OCI-LY7 (cell line): Measurements from ENCODE around the gene TTI1. TPM values are rescaled to one million over a fixed set of nuclear protein-coding genes. Genes with fewer than 3 reads are reported as not detected.

Experiments
- BruUV-seq: library from RNA; stranded (reverse); fragments of 400-500 nt; replicated peaks from 2 replicates; lab custom pipeline; 2021; lab: Mats Ljungman, UMichigan
- CTCF ChIA-PET: fragments of 300-600 bp; sonication (Branson Sonifier 250); formaldehyde crosslinking; loops from one replicate; lab custom pipeline; 2022; ENCODE audit warnings: antibody characterized with exemption; ENCODE audit not compliant: unreplicated experiment; lab: Charles Lee
- POLR2A ChIA-PET: fragments of 300-600 bp; sonication (Branson Sonifier 250); formaldehyde crosslinking; loops from one replicate; lab custom pipeline; 2022; ENCODE audit warnings: antibody characterized with exemption; lab: Charles Lee
- DNase-seq: peaks from one replicate; pipeline ENCODE4 v3.0.0-alpha.2; 2015; ENCODE audit warnings: low spot score
- H2AFZ ChIP-seq: fragments of 200-600 bp; sonication (generic), shearing (Covaris generic); 2 replicates; pipeline ENCODE4 v1.6.1; 2014; ENCODE audit warnings: mild to moderate bottlenecking, antibody characterized with exemption, low read length, moderate library complexity
- H3K27ac ChIP-seq: fragments of 200-600 bp; sonication (generic); 2 replicates; pipeline ENCODE4 v1.5.1; 2014; ENCODE audit warnings: mixed run types, low read depth, mild to moderate bottlenecking, moderate library complexity, low read length, inconsistent platforms; ENCODE audit not compliant: poor library complexity, severe bottlenecking
- H3K36me3 ChIP-seq: fragments of 200-600 bp; sonication (generic); 2 replicates; pipeline ENCODE4 v1.6.1; 2014; ENCODE audit warnings: mild to moderate bottlenecking, antibody characterized with exemption, low read length, moderate library complexity, mixed read lengths; ENCODE audit not compliant: insufficient read depth
- H3K4me1 ChIP-seq: fragments of 200-600 bp; sonication (generic); 2 replicates; pipeline ENCODE4 v1.5.1; 2014; ENCODE audit warnings: mild to moderate bottlenecking, low read length; ENCODE audit not compliant: insufficient read depth, poor library complexity, severe bottlenecking
- H3K4me2 ChIP-seq: fragments of 200-600 bp; sonication (generic); 2 replicates; pipeline ENCODE4 v1.6.1; 2014; ENCODE audit warnings: mild to moderate bottlenecking, low read length
- H3K4me3 ChIP-seq: fragments of 200-600 bp; sonication (generic); 2 replicates; pipeline ENCODE4 v1.5.1; 2014; ENCODE audit warnings: mild to moderate bottlenecking, low read depth, low read length; ENCODE audit not compliant: poor library complexity, severe bottlenecking
- H3K79me2 ChIP-seq: fragments of 200-600 bp; sonication (generic); 2 replicates; pipeline ENCODE4 v1.6.1; 2016; ENCODE audit warnings: low read depth, mild to moderate bottlenecking, low read length, moderate library complexity, mixed read lengths; ENCODE audit not compliant: insufficient read depth
- H3K9me2 ChIP-seq: fragments of 200-600 bp; sonication (generic); 2 replicates; pipeline ENCODE4 v1.6.1; 2016; ENCODE audit warnings: mild to moderate bottlenecking, low read length, mixed read lengths; ENCODE audit not compliant: insufficient read depth
- H3K9me3 ChIP-seq: fragments of 200-600 bp; sonication (generic); 2 replicates; pipeline ENCODE4 v1.6.1; 2014; ENCODE audit warnings: mild to moderate bottlenecking, mixed run types, low read length, mixed read lengths
- H4K20me1 ChIP-seq: fragments of 200-600 bp; sonication (generic); 2 replicates; pipeline ENCODE4 v1.6.1; 2014; ENCODE audit warnings: mild to moderate bottlenecking, antibody characterized with exemption, low read length, moderate library complexity, mixed read lengths; ENCODE audit not compliant: insufficient read depth
- EZH2phosphoT487 ChIP-seq: fragments of 200-600 bp; sonication (generic); IDR thresholded peaks from 2 replicates; pipeline ENCODE4 v1.6.1; 2018; ENCODE audit warnings: low read depth, borderline replicate concordance, mild to moderate bottlenecking, mixed run types, antibody characterized with exemption, low read length, moderate library complexity, mixed read lengths
- intact Hi-C: fragments of 100-400 bp; cut with micrococcal nuclease; formaldehyde crosslinking; loops from one replicate; pipeline ENCODE4 v1.10.0; 2022; ENCODE audit not compliant: unreplicated experiment
- total RNA-seq, 2 experiments: library from RNA; depleted of rRNA in 1 of 2; stranded (reverse); fragments of >200 nt in 1 of 2; shearing (Covaris generic) in 1 of 2; gene quantifications; 2 replicates each; pipeline ENCODE4 v1.2.3, GENCODE V29; 2014 to 2022
- TF ChIP-seq, protein P1 (sequence below): fragments of 200-600 bp; sonication (generic); conservative IDR thresholded peaks from 2 replicates; pipeline ENCODE4 v1.5.1; 2014; ENCODE audit warnings: mild to moderate bottlenecking, antibody characterized with exemption, low read length, moderate library complexity, mixed read lengths

Gene TTI1
- total RNA-seq, 2 experiments from 2014 or later: 22.4 to 28.7 TPM

DNA sequence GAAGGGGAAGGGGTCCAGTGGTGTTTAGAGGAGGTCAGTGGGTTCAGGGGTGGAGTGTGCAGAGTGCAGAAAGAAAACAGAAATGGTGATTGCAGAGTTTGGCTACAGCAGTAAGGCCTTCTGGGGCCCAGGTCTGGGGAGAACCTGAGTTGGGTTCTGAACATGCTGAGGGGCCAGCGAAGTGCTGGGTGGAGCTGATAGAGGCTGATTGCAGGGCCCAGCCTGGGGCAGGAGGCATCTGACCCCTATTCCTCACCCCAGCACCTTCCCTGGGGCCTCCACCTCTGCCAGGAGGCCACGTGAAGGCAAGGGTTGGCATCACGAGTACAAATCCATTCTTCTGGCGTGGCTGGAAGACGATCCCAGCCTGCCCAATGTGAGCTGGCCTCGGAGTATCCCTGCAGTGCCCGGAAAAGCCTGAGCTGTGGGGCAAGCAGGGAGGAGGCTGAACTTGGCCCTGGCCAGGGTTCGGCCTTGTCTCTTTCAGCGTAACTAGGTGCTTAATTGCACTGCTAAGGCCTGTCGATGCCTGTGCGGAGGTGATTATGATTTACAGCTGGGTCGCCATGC lies 95.0 kb downstream of the TTI1 start:
- no peak overlapping the region for H3K4me3 ChIP-seq
- intact Hi-C loops: no loop called here
- ChIA-PET POLR2A (no interaction called here), CTCF (no interaction called here)
- H4K20me1 ChIP-seq: no peaks in the 10 kb centered on the region
- H3K27ac ChIP-seq: no peak overlapping the region
- H3K36me3 ChIP-seq: no peaks in the 10 kb centered on the region
- H3K9me2 ChIP-seq: no peaks in the 10 kb centered on the region
- H3K4me2 ChIP-seq: no peak overlapping the region
- DNase-seq: no peak
- H2AFZ ChIP-seq: no peak overlapping the region
- H3K4me1 ChIP-seq: peaks cover 4% of the 10 kb centered on the region
- H3K79me2 ChIP-seq: no peaks in the 10 kb centered on the region
- TF ChIP-seq, protein P1, sequence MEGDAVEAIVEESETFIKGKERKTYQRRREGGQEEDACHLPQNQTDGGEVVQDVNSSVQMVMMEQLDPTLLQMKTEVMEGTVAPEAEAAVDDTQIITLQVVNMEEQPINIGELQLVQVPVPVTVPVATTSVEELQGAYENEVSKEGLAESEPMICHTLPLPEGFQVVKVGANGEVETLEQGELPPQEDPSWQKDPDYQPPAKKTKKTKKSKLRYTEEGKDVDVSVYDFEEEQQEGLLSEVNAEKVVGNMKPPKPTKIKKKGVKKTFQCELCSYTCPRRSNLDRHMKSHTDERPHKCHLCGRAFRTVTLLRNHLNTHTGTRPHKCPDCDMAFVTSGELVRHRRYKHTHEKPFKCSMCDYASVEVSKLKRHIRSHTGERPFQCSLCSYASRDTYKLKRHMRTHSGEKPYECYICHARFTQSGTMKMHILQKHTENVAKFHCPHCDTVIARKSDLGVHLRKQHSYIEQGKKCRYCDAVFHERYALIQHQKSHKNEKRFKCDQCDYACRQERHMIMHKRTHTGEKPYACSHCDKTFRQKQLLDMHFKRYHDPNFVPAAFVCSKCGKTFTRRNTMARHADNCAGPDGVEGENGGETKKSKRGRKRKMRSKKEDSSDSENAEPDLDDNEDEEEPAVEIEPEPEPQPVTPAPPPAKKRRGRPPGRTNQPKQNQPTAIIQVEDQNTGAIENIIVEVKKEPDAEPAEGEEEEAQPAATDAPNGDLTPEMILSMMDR: no peak
- TF ChIP-seq EZH2phosphoT487: no peak
- no TSS peak for BruUV-seq
- H3K9me3 ChIP-seq: no peaks in the 10 kb centered on the region

DNA sequence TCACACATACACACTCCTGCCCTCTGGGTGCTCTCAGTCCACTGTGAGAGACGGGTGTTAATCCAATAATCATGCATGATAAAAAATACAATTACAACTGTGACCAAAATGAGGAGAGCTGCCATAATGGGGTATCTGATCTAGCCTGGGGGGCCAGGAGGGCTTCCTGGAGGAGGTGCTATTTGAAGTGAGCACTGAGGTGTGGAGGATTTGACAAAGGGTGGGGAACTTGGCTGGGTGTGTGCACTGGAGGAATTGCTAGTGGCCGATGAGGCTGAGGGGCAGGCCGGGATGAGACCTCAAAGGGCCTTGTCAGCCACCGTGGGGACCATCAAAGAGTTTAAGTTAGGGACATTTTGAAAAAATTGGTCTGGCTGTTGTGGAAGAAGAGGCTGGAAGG lies 95.6 kb downstream of the TTI1 start:
- Histone ChIP-seq H3K9me3 (no peaks in the 10 kb centered on the region), H4K20me1 (no peaks in the 10 kb centered on the region), H3K36me3 (no peaks in the 10 kb centered on the region), H3K9me2 (no peaks in the 10 kb centered on the region), H3K4me1 (peaks cover 4% of the 10 kb centered on the region), H3K4me3 (no peak overlapping the region), H3K27ac (no peak overlapping the region), H3K79me2 (no peaks in the 10 kb centered on the region), H3K4me2 (no peak overlapping the region), H2AFZ (no peak overlapping the region)
- BruUV-seq: no TSS peak
- CTCF ChIA-PET: no interaction called here
- POLR2A ChIA-PET: no interaction called here
- intact Hi-C loops: no loop called here
- no peak for DNase-seq
- TF ChIP-seq, protein P1: no peak

DNA sequence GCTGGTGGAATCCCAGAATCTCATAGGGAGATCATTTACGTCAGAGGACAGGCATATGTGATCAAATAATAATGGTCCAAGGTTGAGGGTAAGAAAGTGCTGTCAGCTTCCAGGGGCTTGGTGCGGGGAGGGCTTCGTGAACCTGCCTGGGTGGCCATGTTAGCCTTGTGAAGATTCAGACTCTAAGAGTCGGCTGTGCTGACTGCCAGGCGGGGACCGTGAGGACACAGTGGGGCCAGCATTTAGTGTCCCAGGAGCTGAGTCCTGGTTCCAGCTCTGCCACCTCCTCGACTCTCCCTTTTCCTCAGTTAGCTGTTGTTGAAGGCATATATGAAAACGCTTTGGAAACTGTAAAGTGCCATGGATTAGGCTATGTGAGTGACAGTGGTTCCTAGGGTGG lies 96.8 kb downstream of the TTI1 start:
- no TSS peak for BruUV-seq
- intact Hi-C loops: no loop called here

More for the DNA sequence above, 96.8 kb downstream of the TTI1 start:
- Histone ChIP-seq H3K9me3 (no peaks in the 10 kb centered on the region), H3K27ac (no peak overlapping the region), H3K4me2 (no peak overlapping the region), H3K9me2 (no peaks in the 10 kb centered on the region), H3K79me2 (no peaks in the 10 kb centered on the region), H3K4me3 (no peak overlapping the region), H3K4me1 (no peaks in the 10 kb centered on the region), H3K36me3 (no peaks in the 10 kb centered on the region), H4K20me1 (no peaks in the 10 kb centered on the region), H2AFZ (no peak overlapping the region)
- DNase-seq: no peak
- TF ChIP-seq, protein P1: no peak
- no peak for TF ChIP-seq EZH2phosphoT487
- ChIA-PET CTCF (no interaction called here), POLR2A (no interaction called here)
